ENCODE measurements around the gene LRRC27.

The LRRC27 gene

GRCh38 chr10:132339276-132339675 is 7.3 kb downstream of the LRRC27 start:
- no peak for DNase-seq

- no peak for DNase-seq
Observed at GRCh38 chr10:132341017-132341416, 9.0 kb downstream of the LRRC27 start.

GRCh38 chr10:132341781-132342180 is 9.8 kb downstream of the LRRC27 start:
- no peak for DNase-seq

GRCh38 chr10:132342553-132342952 is 10.6 kb downstream of the LRRC27 start:
- no peak for DNase-seq

GRCh38 chr10:132344386-132344785 is 12.4 kb downstream of the LRRC27 start:
- no peak for DNase-seq

- DNase-seq = no peak
Observed at GRCh38 chr10:132345345-132345744, 13.4 kb downstream of the LRRC27 start.

- DNase-seq = no peak
Observed at GRCh38 chr10:132346806-132347205, 14.8 kb downstream of the LRRC27 start.

- no peak for DNase-seq
Observed at GRCh38 chr10:132347211-132347930, 15.4 kb downstream of the LRRC27 start.

- no peak for DNase-seq
Observed at GRCh38 chr10:132347931-132348267, 15.9 kb downstream of the LRRC27 start.

GRCh38 chr10:132349766-132350165 is 17.8 kb downstream of the LRRC27 start:
- DNase-seq = no peak

GRCh38 chr10:132350391-132350790 is 18.4 kb downstream of the LRRC27 start:
- no peak for DNase-seq

- DNase-seq = no peak
Observed at GRCh38 chr10:132350946-132351345, 19.0 kb downstream of the LRRC27 start.

- no peak for DNase-seq
Observed at GRCh38 chr10:132351611-132352010, 19.6 kb downstream of the LRRC27 start.

GRCh38 chr10:132352462-132353308 is 20.7 kb downstream of the LRRC27 start:
- DNase-seq = peak; percentile 85

- DNase-seq = no peak
Observed at GRCh38 chr10:132353456-132354355, 21.7 kb downstream of the LRRC27 start.

GRCh38 chr10:132354356-132355094 is 22.5 kb downstream of the LRRC27 start:
- no peak for DNase-seq

- no peak for DNase-seq
Observed at GRCh38 chr10:132355297-132355696, 23.3 kb downstream of the LRRC27 start.

GRCh38 chr10:132355754-132356153 is 23.8 kb downstream of the LRRC27 start:
- no peak for DNase-seq

- no peak for DNase-seq
Observed at GRCh38 chr10:132356621-132357195, 24.7 kb downstream of the LRRC27 start.

GRCh38 chr10:132357286-132358058 is 25.5 kb downstream of the LRRC27 start:
- no peak for DNase-seq

- no peak for DNase-seq
Observed at GRCh38 chr10:132359305-132360040, 27.5 kb downstream of the LRRC27 start.

Data from retina (tissue), 1 donor.